HG03378 (cell line): ENCODE data around the gene MAP6D1.

ENCODE experiments used
- ATAC-seq: cut with Tn5 transposase; IDR thresholded peaks from one replicate; pipeline ENCODE4 v1.9.1; 2021; ENCODE audit warnings: mild to moderate bottlenecking, moderate library complexity; ENCODE audit not compliant: unreplicated experiment

MAP6D1 gene

DNA sequence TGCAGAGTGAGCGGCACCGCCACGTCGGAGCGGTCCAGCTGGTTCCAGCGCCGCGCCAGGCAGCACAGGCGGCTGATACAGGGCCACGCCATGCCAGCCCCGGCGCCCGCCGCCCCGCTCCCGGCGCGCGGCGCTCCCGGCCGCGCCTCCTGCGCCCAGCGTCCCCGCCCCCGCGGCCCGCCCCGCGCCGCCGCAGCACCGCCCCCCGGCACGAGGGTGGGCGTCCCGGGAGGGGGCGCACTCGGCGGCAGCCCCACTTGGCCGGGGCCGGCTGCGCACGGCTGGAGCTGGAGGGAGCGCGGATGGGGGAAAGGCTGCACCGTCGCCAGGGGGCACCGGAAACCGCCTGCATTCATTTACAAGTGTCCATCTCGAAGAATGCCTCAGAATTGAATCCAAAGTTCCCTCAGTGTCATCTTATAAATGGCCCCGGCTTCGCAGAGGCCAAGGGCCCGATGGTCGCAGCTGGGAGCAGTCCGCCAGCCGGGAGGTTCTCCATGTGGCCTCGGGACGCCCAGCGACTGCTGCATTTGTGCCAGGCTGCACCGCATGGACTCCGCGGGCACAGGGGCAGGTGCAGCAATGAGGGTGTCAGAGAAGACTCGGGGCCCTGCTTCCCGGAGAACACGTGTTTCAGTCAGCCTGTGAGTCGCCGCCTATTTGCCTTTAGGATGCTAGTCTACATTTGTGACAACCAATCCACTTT is at the start of gene MAP6D1:
TSS of gene MAP6D1 (minus strand) at position 122 of the 706 bp plus-strand sequence. CDS start at position 92, 30 bp downstream.
- no peak for ATAC-seq

DNA sequence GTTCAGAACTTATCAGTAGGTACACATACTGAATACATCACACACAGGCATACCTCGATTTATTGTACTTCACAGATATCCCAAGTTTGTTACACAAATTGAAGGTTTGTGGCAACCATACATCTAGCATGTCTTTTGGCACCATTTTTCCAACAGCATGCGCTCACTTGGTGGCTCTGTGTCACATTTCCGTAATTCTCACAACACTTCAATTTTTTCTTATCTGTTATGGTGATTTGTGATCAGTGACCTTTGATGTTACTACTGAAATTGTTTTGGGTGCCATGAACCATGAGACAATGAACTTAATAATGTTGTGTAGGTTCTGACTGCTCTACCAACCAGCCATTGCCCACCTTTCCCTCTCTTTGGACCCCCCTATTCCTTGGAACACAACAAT is 48.5 kb upstream of the MAP6D1 start:
- no peak for ATAC-seq

DNA sequence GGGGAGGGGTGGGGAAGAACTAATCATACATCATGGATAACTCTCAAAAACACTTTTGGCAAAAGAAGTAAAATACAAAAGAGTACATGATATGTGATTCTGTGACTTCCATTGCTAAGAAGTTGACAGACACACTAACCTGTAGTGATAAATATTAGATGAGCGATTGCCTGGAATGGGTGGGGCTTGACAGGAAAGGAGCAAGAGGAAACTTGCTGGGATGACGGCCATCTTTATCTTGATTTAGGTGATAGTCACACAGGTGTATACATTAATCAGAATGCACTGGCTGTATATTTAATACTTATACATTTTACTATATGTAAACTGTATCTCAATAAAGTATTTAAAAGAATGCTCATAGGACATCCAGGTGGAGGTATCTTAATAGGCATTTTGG is 46.2 kb upstream of the MAP6D1 start:
- no peak for ATAC-seq

DNA sequence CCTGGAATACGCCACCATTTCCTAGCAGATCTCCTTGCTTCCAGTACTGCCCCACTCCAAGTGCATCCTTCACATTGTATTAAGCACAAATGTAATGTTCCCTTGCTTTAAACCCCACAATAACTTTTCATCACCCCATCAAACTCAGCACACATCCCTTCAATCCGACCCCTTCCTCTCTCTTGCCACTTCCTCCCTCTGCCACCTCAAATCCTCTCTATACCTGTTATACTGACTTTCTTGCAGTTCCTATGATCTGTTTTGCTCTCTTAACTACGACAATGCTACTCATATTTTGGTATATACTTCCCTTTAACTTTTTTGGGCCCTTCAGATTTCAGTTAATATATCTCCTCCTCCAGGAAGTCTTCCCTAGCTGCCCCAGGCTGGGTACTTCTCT is 45.2 kb upstream of the MAP6D1 start:
- no peak for ATAC-seq

DNA sequence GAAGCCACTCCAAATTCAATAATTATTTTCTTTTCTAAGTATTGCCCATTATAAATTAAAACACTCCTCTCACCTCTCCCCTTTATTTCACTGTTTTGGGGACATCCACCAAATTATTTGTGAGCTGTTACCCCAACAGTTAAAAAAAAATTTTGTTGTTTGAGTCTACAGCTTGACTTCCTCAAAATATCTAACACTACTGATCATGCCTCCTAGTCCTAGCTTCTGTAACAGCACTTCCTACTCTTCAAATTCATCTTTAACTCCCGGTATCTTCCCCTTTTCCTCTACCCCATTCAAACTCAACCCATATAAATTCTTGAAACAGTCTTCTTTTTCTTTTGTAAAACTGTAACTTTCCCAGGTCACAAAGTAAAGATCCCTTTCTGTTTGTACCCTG is 43.4 kb upstream of the MAP6D1 start:
- ATAC-seq = no peak

DNA sequence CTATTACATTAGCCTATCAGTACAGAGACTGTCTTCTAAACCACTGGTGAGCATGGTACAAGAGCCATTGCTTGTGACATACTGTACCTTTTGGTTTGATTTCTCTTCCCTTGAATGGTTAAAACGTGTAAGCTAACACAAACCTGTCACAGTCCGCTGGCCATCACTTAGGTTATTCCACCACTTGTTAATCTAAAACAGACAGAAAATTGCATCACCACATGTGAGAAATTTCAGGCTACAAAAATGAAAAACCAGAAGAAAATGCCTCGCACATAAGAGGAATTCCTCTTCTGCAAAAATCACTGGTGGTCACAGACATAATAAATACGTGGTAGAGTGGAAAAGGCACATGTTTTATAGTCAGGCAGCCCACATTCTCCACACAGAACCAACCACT is 37.2 kb upstream of the MAP6D1 start:
- no peak for ATAC-seq

DNA sequence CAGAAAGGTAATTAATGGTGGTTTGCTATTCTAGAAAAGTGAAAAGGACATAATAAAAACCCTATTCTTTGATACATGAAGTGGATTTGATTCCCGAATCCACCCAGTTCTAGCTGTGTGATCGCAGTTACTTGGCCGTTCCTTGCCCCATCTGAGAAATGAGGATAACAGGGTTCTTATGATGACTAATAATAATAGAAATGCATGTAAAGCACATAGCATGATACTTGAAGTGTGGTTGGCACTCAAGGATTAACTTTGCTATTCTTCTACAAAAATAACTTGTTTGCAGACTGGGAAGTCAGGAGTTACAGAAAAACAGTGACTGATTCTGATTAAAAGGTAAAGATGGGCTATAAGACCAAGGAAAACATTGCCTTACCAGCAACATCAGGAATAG is 32.5 kb upstream of the MAP6D1 start:
- no peak for ATAC-seq

DNA sequence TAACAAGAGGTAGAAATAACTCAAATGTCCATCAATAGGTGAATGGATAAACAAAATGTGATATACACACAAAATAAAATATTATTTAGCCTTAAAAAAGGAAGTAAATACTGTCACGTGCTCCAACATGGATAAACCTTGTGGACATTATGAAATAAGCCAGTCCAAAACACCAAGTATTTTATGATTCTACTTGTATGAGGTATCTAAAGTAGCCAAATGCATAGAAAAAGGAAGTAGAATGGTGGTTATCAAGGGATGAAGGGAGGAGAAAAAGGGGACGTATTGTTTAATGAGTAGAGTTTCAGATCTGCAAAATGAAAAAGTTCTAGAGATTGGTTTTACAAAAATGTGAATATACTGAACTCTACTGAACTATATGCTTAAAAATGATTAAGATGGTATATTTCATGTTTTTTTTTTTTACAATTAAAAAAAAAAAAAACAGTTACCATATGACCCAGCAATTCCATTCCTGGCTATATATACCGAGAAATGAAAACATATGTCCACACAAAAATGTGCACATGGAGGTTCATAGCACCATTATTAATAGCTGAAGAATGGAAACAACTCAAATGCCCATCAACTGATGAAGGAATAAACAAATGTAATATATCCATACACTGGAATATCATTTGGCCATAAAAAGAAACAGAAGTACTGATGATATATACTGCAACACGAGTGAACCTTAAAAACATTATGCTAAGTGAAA is 29.1 kb upstream of the MAP6D1 start:
- no peak for ATAC-seq

DNA sequence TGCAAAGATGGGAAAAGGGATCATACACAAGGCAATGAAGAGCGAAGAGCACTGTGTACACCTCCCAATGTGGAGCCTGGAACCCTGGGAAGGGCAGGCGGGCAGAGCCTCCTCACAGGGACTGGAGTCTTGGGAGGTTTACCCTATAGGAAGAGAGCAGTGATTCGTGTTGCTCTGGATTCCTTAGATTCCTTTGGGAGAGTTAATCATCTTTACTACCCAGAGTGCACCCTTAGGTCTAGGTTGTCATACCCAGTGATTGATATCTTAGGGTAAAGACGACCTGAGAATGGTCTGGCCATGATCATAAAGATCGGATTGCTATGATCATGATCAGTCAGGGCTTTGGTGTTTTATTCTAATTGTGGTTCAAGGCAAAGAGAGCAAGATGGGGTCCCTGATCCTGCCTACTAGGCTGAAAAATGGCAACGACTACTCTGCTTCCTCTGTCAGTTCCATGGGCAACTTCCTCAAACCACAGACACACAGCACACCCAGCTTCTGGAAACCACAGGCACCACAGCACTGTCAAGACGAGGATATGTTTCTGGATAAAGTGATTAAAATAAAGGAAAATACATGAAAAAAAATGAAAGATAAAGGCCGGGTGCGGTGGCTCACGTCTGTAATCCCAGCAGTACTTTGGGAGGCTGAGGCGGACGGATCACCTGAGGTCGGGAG is 20.4 kb upstream of the MAP6D1 start:
- ATAC-seq = no peak

DNA sequence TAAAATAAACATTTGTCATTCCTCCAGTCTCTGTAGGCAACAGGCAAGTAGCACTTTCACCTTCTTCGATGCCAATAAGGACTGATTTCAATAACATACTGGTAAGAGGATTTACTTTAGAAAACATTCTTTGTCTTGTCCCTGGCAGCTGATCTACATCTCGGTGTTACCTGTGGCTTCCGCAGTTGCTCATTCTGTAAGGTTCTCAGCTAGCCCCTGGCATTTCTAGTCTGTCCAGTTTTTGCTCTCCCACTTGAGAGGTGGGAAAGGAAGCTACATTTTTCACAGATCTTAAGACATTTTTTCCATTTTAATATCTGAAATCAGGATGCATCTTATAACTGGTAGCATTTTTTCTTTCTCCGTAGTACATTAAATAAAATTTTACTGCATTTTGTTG is 19.7 kb upstream of the MAP6D1 start:
- no peak for ATAC-seq

DNA sequence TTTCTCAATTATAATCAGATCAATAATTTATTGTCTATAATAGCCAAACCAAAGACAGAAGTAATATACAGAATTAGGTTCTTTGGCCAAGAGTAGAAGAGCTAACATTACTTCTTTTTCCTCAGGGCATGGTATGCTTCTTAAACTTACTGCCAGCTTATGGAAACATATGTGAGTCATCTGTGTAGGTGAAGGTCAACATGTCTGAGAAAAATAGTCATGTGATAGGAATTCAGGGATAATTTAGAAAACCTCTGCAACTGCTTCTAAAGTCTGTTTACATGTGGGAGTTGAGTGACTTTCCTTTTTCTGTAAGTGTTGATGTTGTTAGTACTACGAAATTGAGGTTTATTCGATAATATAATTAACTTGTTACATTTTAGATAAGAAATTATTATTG is 19.2 kb upstream of the MAP6D1 start:
- no peak for ATAC-seq

DNA sequence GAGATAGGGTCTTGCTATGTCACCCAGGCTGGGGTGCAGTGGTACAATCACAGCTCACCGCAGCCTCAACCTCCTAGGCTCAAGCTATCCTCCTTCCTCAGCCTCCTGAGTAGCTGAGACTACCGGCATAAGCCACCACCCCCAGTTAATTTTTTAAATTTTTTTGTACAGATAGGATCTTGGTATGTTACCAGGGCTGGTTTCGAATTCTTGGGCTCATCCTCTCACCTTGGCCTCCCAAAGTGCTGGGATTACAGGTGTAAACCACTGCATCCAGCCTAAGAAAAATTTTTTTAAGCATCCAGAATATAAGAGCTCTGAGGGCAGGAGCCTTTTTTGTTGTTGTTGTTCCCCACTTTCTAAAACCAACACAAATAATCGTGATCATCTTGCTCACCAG is 14.4 kb upstream of the MAP6D1 start:
- ATAC-seq = no peak

DNA sequence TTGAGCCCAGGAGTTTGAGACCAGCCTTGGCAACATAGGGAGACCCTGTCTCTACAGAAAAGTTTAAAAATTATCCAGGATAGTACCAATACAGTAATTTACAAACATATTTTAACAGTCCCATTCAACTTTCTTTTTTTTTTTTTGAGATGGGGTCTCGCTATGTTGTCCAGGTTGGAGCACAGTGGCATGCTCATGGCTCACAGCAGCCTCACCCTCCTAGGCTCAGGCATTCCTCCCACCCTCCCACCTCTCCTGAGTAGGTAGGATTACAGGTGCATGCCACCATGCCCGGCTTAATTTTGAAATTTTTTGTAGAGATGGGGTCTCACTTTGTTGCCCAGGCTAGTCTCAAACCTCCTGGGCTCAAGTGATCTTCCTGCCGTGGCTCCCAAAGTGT is 12.5 kb upstream of the MAP6D1 start:
- no peak for ATAC-seq

DNA sequence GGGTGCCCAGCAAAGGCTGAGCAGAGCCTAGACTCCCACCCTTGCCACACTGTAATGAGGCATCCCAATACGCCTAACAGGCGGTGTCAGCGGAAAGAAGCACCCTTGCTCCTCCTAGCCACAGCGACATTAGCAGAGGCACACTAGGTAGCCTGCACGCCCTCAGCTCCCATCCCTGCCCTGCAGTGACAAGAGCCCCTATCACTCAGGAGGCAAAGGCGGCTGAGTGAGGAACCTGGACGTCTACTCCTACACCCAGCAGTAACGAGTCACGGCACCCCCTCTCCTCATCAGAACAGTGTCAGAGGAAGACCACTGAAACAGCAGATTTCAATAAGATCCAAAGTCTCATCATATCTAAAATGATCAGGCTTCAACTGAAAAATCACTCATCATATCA is 12.0 kb upstream of the MAP6D1 start:
- no peak for ATAC-seq

DNA sequence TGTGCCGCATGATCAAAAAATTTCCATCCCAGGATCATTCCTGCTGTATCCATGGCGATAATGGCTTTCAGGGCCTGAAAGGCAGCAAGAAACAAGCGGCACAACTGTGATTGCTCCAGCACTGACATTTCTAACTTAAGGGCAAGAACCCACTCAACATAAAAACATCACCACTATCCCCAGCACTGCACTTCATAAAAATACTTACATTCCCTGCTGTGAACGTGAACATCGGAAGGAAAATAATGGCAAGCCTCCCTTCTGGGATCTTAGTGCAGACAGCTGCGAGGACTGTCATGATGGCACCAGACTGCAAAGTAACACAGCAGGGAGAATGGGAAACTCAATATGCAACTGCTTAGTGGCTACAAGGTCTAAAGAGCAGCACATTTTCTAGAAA is 8.1 kb upstream of the MAP6D1 start:
- ATAC-seq = no peak

DNA sequence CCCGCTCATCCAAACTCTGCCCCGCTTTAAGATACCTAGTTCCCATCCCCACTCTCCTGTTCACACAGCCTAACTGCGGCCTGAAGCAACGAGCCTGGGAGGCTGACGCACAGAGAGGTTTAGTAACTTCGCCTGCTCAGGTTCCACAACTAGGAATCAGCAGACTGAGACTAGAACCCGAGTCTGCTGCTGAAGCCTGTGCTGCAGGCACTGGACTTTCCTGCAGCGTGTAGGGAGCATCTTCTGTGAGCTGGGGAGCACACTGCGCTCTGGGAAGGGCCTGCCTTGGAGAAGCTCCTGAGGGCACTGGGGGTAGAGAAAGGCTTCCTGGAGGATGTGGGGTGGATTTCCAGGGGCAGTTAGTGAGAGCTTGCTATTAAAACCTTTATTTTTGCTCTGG is 4.8 kb upstream of the MAP6D1 start:
- no peak for ATAC-seq

DNA sequence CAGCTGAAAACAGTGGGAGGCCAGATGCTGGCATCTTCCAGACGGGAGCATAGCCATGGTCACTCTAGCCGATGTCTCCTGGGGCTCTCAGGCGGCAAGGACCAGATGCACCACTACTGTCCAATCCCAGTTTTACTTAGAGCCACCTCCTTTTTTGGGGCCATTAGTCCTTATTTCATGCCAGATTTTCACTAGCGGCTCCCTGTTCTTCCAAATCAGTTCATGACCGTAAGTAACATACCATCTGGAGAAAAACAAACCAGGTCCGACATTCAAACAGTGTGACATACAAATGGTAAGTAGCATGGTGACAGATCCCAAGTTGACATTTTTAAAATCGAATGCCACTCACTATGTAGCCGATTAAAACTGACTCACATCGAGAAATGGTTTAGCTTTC is 4.1 kb upstream of the MAP6D1 start:
- ATAC-seq = no peak

DNA sequence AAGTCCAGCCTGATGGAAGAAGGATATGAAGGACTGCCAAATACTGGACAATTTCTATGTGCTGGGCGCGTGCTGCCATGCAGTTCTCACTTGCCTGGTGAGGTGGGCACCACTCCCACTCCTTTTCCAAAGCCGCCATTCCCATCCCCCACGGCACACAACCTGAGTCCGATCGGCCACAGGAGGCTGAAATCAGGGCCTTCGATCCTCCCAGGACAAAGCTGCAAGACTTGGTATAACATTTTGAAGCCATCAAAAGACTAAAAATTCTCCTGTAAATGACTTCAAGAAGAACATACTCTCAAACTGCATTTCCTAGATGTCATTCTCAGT is 3.1 kb upstream of the MAP6D1 start:
- ATAC-seq = no peak

DNA sequence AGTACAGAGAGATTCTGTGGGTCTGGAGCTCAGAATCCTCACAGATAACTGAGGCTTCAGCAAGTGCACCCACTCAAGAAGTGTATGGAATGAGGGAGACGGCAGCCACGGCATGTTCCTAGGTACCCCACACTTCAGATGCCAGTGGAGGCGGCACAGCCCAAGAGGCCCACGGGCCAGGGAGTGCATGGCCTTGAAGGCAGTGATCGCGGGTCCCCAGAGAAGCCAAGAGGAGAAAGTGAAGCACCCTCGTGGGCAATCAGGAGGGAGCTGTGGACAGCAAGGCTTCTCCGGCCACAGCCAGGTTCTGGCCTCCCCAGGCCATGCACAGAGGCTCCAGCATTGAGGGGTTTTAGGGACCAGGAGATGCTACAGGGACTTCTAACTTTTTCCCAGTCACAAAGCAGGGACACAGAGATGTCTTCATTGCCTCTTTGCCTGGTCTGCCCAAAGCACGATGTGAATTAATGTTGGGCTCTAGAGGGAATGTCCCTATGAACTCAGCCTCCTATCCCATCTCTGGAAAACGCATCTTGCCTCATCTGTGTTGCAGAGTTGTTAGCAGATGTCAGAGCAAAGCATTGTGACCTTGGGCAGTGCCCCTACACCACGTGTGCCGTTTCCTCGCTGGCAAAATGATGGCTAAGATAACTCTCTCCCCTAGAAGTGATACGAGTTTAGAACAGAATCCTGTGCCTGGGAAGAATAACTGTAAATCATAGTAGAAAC is 2.6 kb upstream of the MAP6D1 start:
- no peak for ATAC-seq

DNA sequence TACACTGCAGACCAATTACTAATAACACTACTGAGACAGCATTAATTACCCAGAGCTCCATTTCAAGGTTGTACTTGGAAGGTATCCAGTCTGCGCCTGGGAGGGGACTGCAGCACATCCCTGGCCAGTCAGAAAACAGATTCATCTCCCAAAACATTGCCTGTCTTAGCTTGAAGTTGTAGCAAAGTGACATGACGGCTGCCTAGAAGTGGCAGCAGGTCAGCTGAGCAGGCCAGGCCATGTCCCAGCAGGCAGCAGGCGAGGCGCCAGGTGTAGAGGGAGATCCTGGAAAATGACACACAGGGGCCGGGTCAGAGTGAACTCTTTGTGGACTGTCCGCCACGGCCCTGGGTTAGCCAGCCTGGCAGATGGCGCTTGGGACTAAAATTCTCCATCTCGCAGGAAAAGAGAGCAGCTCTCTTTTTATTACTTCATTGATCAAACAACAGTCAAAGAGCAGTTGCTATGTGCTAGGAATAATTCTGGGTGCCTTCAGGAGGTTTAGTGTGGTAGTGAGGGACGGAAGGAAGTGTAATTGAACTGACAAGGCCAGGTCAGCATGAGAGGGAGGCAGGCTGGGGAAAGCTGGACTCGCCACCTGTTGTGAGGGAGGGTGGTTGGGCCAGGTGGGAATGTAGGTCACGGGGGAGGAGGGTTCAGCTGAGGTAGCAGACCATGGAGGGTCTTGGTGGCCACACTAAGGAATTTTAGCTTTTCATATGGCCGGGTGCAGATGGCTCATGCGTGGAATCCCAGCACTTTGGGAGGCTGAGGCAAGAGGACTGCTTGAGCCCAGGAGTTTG is 1.3 kb upstream of the MAP6D1 start:
- ATAC-seq = no peak
